DMS53 treated with DMSO at 0.1 percent for 48 hours (cell line): Measurements from ENCODE around the gene CARNS1.
A peak's percentile ranks its signal among the peaks of the same experiment; 100 is the strongest.

Experiments used
- DNase-seq: peaks from one replicate; lab custom pipeline; 2025; ENCODE audit not compliant: unreplicated experiment; lab: John Stamatoyannopoulos, UW

Gene CARNS1

DNA sequence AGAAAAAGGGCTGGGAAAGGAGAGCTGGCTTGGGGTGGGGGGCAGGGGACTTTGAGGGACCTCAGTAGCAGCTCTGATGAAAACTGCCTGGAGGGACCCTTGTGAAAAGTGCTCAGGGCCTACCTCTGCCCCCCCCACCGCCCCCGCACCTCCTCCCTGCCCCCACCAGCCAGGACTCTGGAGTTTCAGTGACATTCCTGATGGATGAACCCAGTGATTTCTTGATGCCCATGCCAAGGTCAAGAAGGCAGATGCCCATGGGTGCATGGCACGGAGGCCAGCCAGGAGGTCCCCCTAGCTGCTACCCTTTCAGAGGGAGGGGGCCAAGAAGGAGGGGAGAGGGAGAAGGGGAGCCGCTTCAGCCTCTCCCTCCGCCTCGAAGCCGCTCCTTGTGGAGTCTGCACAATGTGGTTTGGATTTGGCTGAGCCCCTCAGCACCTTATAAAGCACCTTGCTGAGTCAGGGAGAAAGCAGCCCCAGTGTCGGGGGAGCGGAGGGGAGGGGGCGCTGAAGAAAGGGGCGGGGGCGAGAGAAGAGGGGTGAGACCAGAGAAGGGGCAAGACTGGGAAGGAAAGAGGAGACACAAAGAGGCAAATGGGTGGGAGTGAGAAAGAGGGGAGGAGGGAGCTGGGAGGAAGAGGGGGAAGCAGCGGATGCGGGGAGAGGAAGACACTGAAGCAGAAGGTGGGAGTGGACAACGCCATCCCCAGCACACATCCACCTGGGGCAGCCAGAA is 40.0 kb upstream of the CARNS1 start:
- no peak for DNase-seq

DNA sequence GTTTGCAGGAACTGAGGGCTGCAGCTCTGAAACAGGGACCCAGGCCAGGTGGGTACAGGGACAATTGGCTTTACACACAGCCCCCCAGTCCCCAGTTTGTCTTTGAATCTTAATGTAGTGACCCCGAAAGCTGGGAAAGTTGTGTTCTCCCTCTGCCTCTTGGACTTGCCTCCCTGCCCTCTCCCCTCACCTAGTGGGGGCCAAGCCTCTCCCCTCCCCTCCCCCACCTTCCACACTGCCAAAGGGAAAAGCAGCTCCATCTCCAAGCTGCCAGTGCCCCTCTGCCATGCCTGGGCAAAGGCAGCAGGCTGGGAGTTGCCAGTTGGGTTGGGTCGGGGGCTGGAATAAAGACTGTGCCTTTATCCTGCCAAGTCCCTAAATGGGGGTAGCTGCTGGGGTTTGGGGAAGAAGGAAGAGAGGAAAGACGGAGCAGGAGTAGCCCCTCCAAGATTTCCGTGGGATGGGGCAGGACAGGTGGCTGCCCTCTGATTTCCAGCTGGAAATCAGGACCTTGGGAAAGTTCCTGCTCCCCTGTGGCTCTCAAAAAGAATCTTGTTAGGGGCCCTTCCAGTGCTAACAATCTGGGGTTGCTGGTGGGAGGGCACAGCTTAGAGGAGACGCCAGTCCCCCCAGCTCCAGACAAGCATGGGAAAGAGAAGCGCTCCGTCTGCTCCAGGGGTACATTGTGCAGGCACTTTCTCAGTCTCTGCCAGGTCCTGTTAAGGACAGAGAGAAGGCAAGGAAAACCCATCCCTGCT is 39.2 kb upstream of the CARNS1 start:
- no peak for DNase-seq

DNA sequence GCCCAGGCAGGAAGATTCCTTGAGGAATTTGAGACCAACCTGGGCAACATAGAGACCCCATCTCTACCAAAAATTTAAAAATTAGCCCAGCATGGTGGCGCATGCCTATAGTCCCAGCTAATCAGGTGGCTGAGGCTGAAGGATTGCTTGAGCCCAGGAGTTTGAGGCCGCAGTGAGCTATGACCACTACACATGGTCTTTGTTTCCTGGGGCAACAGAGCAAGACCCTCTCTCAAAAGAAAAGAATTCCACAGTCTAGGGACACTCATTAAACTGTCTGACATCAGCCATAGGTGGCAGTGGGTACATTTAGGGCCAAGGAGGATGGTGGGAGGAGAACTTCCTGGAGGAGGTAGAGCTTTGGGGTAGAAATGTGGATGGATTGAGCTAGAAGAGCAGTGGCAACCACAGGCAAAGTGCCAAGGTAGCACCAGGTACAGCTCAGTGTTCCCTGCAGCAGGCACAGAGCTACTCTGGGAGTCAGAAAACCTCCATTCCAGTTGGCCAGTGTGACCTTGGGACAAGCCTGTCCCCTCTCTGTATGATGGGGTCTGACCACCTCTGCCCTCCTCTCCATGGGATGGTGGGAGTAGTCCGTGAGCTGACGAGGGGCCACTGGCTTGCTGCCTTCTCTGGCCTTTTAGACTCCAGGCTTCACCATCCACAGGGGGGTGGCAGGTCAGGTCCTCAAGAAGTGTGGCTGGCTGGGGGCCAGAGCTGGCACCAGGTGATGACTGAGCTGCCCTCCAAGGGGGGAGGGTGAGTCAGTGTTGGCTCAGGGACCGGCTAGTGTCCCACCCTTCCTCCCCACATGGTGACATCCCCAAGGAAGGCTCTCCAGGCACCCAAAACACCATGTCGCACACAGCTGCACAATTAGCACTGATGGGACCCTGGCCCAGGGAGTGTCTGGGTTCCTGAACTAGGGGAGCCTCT is 38.3 kb upstream of the CARNS1 start:
- no peak for DNase-seq

GRCh38 chr11:67378544-67378943 is 36.9 kb upstream of the CARNS1 start:
- no peak for DNase-seq

- DNase-seq, result no peak
These were observed 36.1 kb upstream of the CARNS1 start for GRCh38 chr11:67379061-67380058.

- DNase-seq, result no peak
These were observed 34.1 kb upstream of the CARNS1 start for GRCh38 chr11:67381244-67381972.

GRCh38 chr11:67382276-67383136 is 33.0 kb upstream of the CARNS1 start:
- DNase-seq, result peak; percentile 60

GRCh38 chr11:67384851-67385366 is 30.6 kb upstream of the CARNS1 start:
- no peak for DNase-seq

- no peak for DNase-seq
These were observed 28.4 kb upstream of the CARNS1 start for GRCh38 chr11:67387069-67387468.

DNA sequence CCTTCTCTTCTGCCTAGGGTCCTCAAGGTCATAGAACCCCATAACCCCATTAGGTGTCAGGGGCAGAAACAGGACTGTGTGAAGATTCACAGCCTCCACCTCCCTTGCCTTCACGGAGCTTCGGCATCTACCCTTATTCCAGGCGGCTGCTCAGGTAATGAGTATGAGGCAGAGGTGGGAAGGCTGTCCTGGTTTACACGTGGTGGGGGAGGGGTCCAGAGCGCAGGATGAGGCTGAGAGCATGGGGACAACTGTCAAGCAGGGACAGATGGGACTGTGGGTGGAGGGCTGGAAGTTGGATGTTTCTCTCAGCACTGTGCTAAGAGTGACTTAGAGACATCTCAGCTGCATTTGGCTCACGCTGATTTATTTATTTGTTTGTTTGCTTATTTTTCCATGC is 28.0 kb upstream of the CARNS1 start:
- no peak for DNase-seq

GRCh38 chr11:67389477-67389876 is 26.0 kb upstream of the CARNS1 start:
- peak; percentile 20 for DNase-seq

DNA sequence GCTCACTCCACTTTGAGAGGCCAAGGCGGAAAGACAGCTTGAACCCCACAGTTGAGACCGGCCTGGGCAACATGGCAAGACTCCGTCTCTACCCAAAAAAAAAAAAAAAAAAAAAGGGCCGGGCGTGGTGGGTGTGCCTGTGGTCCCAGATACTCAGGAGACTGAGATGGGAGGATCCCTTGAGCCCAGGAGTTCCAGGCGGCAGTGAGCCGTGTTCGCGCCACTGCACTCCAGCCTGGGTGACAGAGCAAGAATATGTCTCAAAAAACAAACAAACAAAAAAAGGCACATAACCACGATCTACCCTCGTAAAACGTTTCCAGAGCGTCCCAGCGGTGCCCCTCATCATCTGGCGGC is 24.6 kb upstream of the CARNS1 start:
- no peak for DNase-seq

GRCh38 chr11:67391304-67392182 is 23.9 kb upstream of the CARNS1 start, which contains the start of gene RAD9A:
Gene RAD9A (plus strand): TSS chr11:67391986. CDS start chr11:67392045, 59 bp downstream.
- peak; percentile 94 for DNase-seq

GRCh38 chr11:67392183-67392715 is 23.2 kb upstream of the CARNS1 start:
- peak; percentile 36 for DNase-seq

DNA sequence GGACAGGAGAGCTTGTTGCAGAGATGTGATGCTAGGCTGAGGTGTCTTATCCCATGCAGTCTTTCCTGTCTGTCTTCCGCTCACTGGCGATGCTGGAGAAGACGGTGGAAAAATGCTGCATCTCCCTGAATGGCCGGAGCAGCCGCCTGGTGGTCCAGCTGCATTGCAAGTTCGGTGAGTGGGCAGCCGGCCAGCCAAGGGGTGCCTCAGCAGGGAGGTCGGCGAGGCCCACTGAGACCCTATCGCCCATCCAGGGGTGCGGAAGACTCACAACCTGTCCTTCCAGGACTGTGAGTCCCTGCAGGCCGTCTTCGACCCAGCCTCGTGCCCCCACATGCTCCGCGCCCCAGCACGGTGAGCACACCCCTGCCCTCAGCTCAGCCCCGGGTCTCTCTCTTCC is 22.0 kb upstream of the CARNS1 start:
- DNase-seq, result no peak

DNA sequence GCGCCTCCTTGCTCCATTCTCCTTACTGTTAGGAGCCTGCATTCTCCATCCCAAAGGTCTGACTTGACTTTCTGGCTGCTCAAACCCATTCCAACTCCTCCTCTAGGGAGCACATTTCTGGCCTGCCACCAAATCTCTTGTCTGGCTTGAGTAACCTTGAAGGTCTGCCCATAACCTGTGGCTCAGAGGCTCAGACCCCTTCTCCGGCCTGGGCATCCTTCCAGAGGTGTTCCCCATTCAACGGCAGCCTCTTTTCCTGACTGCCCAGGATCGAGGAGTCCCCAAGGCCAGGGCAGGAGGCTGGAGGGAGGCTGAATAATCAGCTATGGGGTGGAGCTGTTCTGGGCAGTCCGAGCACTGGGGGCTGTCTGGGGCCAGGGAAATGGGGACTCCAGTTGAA is 21.5 kb upstream of the CARNS1 start:
- no peak for DNase-seq
